H1 (cell line): ENCODE measurements around the gene PURB. TPM values are rescaled to one million over a fixed set of nuclear protein-coding genes. Genes with fewer than 3 reads are reported as not detected.

Source experiments
- CTCF ChIA-PET: fragments of 300-600 bp; sonication (Branson Sonifier 250); formaldehyde crosslinking; loops from one replicate; lab custom pipeline; 2021; ENCODE audit not compliant: partially characterized antibody; lab: Charles Lee
- POLR2A ChIA-PET: fragments of 300-600 bp; sonication (Branson Sonifier 250); formaldehyde crosslinking; loops from one replicate; lab custom pipeline; 2021; ENCODE audit warnings: inconsistent platforms; ENCODE audit not compliant: partially characterized antibody; lab: Charles Lee
- DNase-seq, 2 experiments: peaks; one replicate each; pipeline versions ENCODE4 v3.0.0 to v3.0.0-alpha.2; 2010 to 2022; ENCODE audit warnings: low spot score in 2 of 2, low read depth in 1 of 2, mixed read lengths in 1 of 2
- FAIRE-seq: peaks from 2 replicates; lab custom pipeline; 2011; peaks lifted over from hg19 to GRCh38; lab: Jason Lieb, UNC
- H2AFZ ChIP-seq: 2 replicates; pipeline ENCODE4 v1.8.1; 2012; ENCODE audit warnings: low read length, inconsistent platforms
- H2AK5ac ChIP-seq: 2 replicates; pipeline ENCODE4 v1.6.1; 2013; ENCODE audit warnings: low read depth, low read length
- H2BK120ac ChIP-seq: replicated peaks from 2 replicates; pipeline ENCODE3; 2013; ENCODE audit warnings: low read depth, low read length, inconsistent platforms
- H2BK12ac ChIP-seq: 2 replicates; pipeline ENCODE4 v1.6.1; 2013; ENCODE audit warnings: low read depth, low read length
- H2BK15ac ChIP-seq: 2 replicates; pipeline ENCODE4 v1.6.1; 2013; ENCODE audit warnings: low read length
- H2BK20ac ChIP-seq: 2 replicates; pipeline ENCODE4 v1.6.1; 2013; ENCODE audit warnings: low read length
- H2BK5ac ChIP-seq: 2 replicates; pipeline ENCODE4 v1.6.1; 2013; ENCODE audit warnings: low read depth, low read length
- H3K14ac ChIP-seq: 2 replicates; pipeline ENCODE4 v1.6.1; 2013; ENCODE audit warnings: inconsistent platforms; ENCODE audit not compliant: insufficient read length
- H3K18ac ChIP-seq: 2 replicates; pipeline ENCODE4 v1.6.1; 2013; ENCODE audit warnings: low read length; ENCODE audit errors: extremely low read depth
- H3K23ac ChIP-seq: 2 replicates; pipeline ENCODE4 v1.6.1; 2013; ENCODE audit warnings: inconsistent platforms; ENCODE audit not compliant: insufficient read length
- H3K23me2 ChIP-seq: 2 replicates; pipeline ENCODE4 v1.6.1; 2013; ENCODE audit warnings: low read depth, low read length
- H3K27ac ChIP-seq: 2 replicates; pipeline ENCODE4 v1.6.1; 2011; ENCODE audit warnings: low read depth, low read length, inconsistent platforms
- H3K27me3 ChIP-seq, 4 experiments: replicated peaks in 1 of 4; 1 replicate in 1 of 4; 2 replicates in 3 of 4; pipeline versions ENCODE4 v1.6.1 to v1.8.1; 2011 to 2013; ENCODE audit warnings: low read length in 3 of 4, mild to moderate bottlenecking in 3 of 4, inconsistent platforms in 2 of 4, mixed read lengths in 2 of 4, moderate library complexity in 1 of 4; ENCODE audit not compliant: control insufficient read depth in 3 of 4, insufficient read depth in 3 of 4; ENCODE audit errors: extremely low read depth in 1 of 4
- H3K36me3 ChIP-seq, 4 experiments: 2 replicates each; pipeline versions ENCODE4 v1.6.1 to v1.8.1; 2011 to 2013; ENCODE audit warnings: mild to moderate bottlenecking in 4 of 4, low read length in 3 of 4, moderate library complexity in 2 of 4, control low read depth in 1 of 4, inconsistent platforms in 1 of 4; ENCODE audit not compliant: insufficient read depth in 4 of 4, control insufficient read depth in 2 of 4
- H3K4ac ChIP-seq: replicated peaks from 2 replicates; pipeline ENCODE3; 2013; ENCODE audit warnings: low read length, low read depth, mixed read lengths, inconsistent platforms; ENCODE audit not compliant: insufficient read length
- H3K4me1 ChIP-seq, 4 experiments: replicated peaks in 1 of 4; 1 replicate in 1 of 4; 2 replicates in 3 of 4; pipeline versions ENCODE4 v1.6.1 to v1.8.1; 2011 to 2013; ENCODE audit warnings: low read length in 3 of 4, inconsistent platforms in 2 of 4, mixed read lengths in 1 of 4; ENCODE audit not compliant: insufficient read depth in 4 of 4, control insufficient read depth in 3 of 4
- H3K4me2 ChIP-seq, 2 experiments: 2 replicates each; pipeline versions ENCODE4 v1.6.1 to v1.8.1; 2011 to 2013; ENCODE audit warnings: low read depth in 2 of 2, low read length in 2 of 2, control low read depth in 1 of 2, inconsistent platforms in 1 of 2, mild to moderate bottlenecking in 1 of 2; ENCODE audit not compliant: insufficient read depth in 1 of 2
- H3K4me3 ChIP-seq, 4 experiments: fragments of 200-600, 300-600 bp in 1 of 4; sonication (generic), shearing (Covaris generic), sonication (Bioruptor Twin) in 1 of 4; 2 replicates each; pipeline versions ENCODE4 v1.5.1 to v1.8.1; 2011 to 2016; ENCODE audit warnings: low read length in 4 of 4, low read depth in 3 of 4, control low read depth in 2 of 4, inconsistent platforms in 2 of 4, mild to moderate bottlenecking in 2 of 4, mixed read lengths in 1 of 4, moderate library complexity in 1 of 4; ENCODE audit not compliant: insufficient read depth in 2 of 4; ENCODE audit errors: extremely low read depth in 1 of 4
- H3K56ac ChIP-seq: replicated peaks from 2 replicates; pipeline ENCODE3; 2013; ENCODE audit warnings: low read depth, mild to moderate bottlenecking, mixed read lengths, low read length, inconsistent platforms; ENCODE audit not compliant: insufficient read length
- H3K79me1 ChIP-seq: 2 replicates; pipeline ENCODE4 v1.6.1; 2013; ENCODE audit warnings: low read depth, low read length, control low read depth
- H3K79me2 ChIP-seq, 2 experiments: 2 replicates each; pipeline versions ENCODE4 v1.6.1 to v1.8.1; 2012 to 2013; ENCODE audit warnings: low read length in 2 of 2, mild to moderate bottlenecking in 2 of 2, inconsistent platforms in 1 of 2; ENCODE audit not compliant: insufficient read depth in 2 of 2, control insufficient read depth in 1 of 2
- H3K9ac ChIP-seq, 4 experiments: replicated peaks in 1 of 4; 1 replicate in 1 of 4; 2 replicates in 3 of 4; pipeline versions ENCODE4 v1.6.1 to v1.8.1; 2011 to 2013; ENCODE audit warnings: low read depth in 3 of 4, low read length in 3 of 4, control low read depth in 2 of 4, mild to moderate bottlenecking in 2 of 4, moderate library complexity in 2 of 4, inconsistent platforms in 1 of 4; ENCODE audit errors: extremely low read depth in 1 of 4
- H3K9me3 ChIP-seq, 2 experiments: 2 replicates each; pipeline versions ENCODE4 v1.6.1 to v1.8.1; 2012 to 2013; ENCODE audit warnings: mild to moderate bottlenecking in 2 of 2, moderate library complexity in 2 of 2, control low read depth in 1 of 2, inconsistent platforms in 1 of 2, low read depth in 1 of 2, low read length in 1 of 2, mixed read lengths in 1 of 2; ENCODE audit not compliant: insufficient read depth in 2 of 2
- H4K20me1 ChIP-seq, 2 experiments: replicated peaks in 1 of 2; 2 replicates each; pipeline versions ENCODE3 to v1.8.1; 2011 to 2013; ENCODE audit warnings: inconsistent platforms in 2 of 2, low read length in 2 of 2, mild to moderate bottlenecking in 1 of 2; ENCODE audit not compliant: insufficient read depth in 2 of 2, control insufficient read depth in 1 of 2
- H4K5ac ChIP-seq: 2 replicates; pipeline ENCODE4 v1.6.1; 2013; ENCODE audit warnings: low read length, low read depth, mixed read lengths, inconsistent platforms; ENCODE audit not compliant: insufficient read length
- H4K8ac ChIP-seq: 2 replicates; pipeline ENCODE4 v1.8.0; 2013; ENCODE audit warnings: mild to moderate bottlenecking, moderate library complexity, low read length, inconsistent platforms; ENCODE audit not compliant: insufficient read depth; ENCODE audit errors: extremely low read depth
- H4K91ac ChIP-seq: replicated peaks from 2 replicates; pipeline ENCODE3; 2013; ENCODE audit warnings: low read length, mixed read lengths, inconsistent platforms; ENCODE audit not compliant: insufficient read length
- BACH1 ChIP-seq: IDR thresholded peaks from 2 replicates; pipeline ENCODE4 v1.6.1; 2012; ENCODE audit warnings: low read length, improper control_type of control experiment
- CBX5 ChIP-seq: fragments of 300-800, 300-1000 bp; sonication (generic); IDR thresholded peaks from 2 replicates; pipeline ENCODE4 v1.7.1; 2016; ENCODE audit warnings: antibody characterized with exemption, low read length, low read depth
- CREB1 ChIP-seq: IDR thresholded peaks from 2 replicates; pipeline ENCODE4 v1.6.1; 2012; ENCODE audit warnings: inconsistent platforms
- EZH2 ChIP-seq: fragments of 200-600 bp; sonication (generic); IDR thresholded peaks from 2 replicates; pipeline ENCODE4 v1.7.1; 2012; ENCODE audit warnings: low read depth, mild to moderate bottlenecking, moderate library complexity, low read length, inconsistent platforms; ENCODE audit not compliant: severe bottlenecking
- JUND ChIP-seq: IDR thresholded peaks from 2 replicates; pipeline ENCODE4 v1.6.1; 2011; ENCODE audit warnings: mild to moderate bottlenecking, improper control_type of control experiment, low read length
- KDM5A ChIP-seq: fragments of 200-600 bp; IDR thresholded peaks from 2 replicates; pipeline ENCODE4 v1.7.1; 2012; ENCODE audit warnings: mild to moderate bottlenecking, low read length, inconsistent platforms, mixed read lengths
- NRF1 ChIP-seq: IDR thresholded peaks from 2 replicates; pipeline ENCODE4 v1.6.1; 2011; ENCODE audit warnings: mild to moderate bottlenecking, low read depth, low read length, improper control_type of control experiment
- POU5F1 ChIP-seq: IDR thresholded peaks from 2 replicates; pipeline ENCODE4 v1.6.1; 2011; ENCODE audit warnings: low read depth, mild to moderate bottlenecking, low read length, moderate library complexity
- SIRT6 ChIP-seq: IDR thresholded peaks from one replicate; pipeline ENCODE4 v1.7.1; 2012; ENCODE audit warnings: low read length, inconsistent platforms
- SP2 ChIP-seq: IDR thresholded peaks from 2 replicates; pipeline ENCODE4 v1.6.1; 2012; ENCODE audit warnings: mild to moderate bottlenecking, low read length, inconsistent platforms
- SP4 ChIP-seq: IDR thresholded peaks from 2 replicates; pipeline ENCODE4 v1.6.1; 2012; ENCODE audit warnings: low read length, inconsistent platforms
- SUZ12 ChIP-seq: fragments of 200-600 bp; sonication (generic); IDR thresholded peaks from 2 replicates; pipeline ENCODE4 v1.6.1; 2012; ENCODE audit warnings: mild to moderate bottlenecking, inconsistent platforms, low read length, moderate library complexity, mixed read lengths
- TAF7 ChIP-seq: optimal IDR thresholded peaks from 2 replicates; pipeline ENCODE3; 2011; ENCODE audit warnings: low read depth, mild to moderate bottlenecking, inconsistent platforms, low read length, moderate library complexity, borderline replicate concordance
- ZNF274 ChIP-seq: IDR thresholded peaks from 2 replicates; pipeline ENCODE4 v1.7.0; 2012; ENCODE audit warnings: low read length, borderline replicate concordance; ENCODE audit errors: extremely low read depth
- WGBS, 2 experiments: shearing (Covaris generic) in 1 of 2; methylation state at CpG; one replicate each; pipeline versions ENCODE4 v1.1.6 to v1.1.7; 2013 to 2015; ENCODE audit warnings: low lambda C conversion rate in 2 of 2, mixed read lengths in 2 of 2, inconsistent platforms in 1 of 2, low coverage in 1 of 2, missing lambda C conversion rate in 1 of 2; ENCODE audit not compliant: insufficient replicate concordance in 2 of 2, insufficient coverage in 1 of 2, insufficient read length in 1 of 2; ENCODE audit errors: extremely low coverage in 1 of 2, missing lambda C conversion rate in 1 of 2; 5-methylcytosine and 5-hydroxymethylcytosine counted together
- polyA plus RNA-seq, 7 experiments: library from polyadenylated mRNA; depleted of rRNA in 3 of 7; stranded (reverse) in 5 of 7; unstranded in 2 of 7; fragments of >200 nt in 5 of 7; fragments of 200-250 nt in 2 of 7; gene quantifications; 1 replicate in 5 of 7; 2 replicates in 1 of 7; 4 replicates in 1 of 7; pipeline versions ENCODE4 v1.2.1 to v1.2.3, GENCODE V29; 2011 to 2013; ENCODE audit warnings: missing spikeins in 2 of 7, mixed read lengths in 2 of 7
- total RNA-seq: library from RNA; stranded (reverse); fragmentation: NEBNext Ultra II Directional; extraction: Animal tissue kit (Norgen Biotek cat#: 25700); gene quantifications from 2 replicates; pipeline ENCODE4 v1.2.1, GENCODE V29; 2021

Gene PURB
- total and polyA plus RNA-seq, 2 of the 8 experiments (the other 6 are each of a cell fraction or from before 2014, with no cell fraction given), result 3.3 to 22.7 TPM

DNA sequence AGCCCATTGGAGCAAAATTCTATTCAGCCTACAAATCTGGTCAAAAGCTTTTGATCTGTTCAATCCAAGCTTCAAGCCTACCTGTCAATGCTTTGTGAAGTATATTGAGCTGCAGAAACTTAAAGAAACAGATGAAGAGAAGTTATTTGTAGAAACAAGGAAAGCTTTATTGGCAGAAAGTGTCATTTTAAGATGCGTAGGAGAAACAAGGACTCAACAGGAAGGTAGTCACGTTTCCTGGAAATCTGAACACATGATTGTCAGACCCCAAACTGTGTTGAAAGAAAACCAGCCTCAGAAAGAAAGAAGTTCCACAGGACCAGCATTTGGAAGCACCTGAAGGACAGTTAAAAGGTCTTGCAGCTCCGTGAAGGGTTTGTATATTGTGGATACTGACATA, 34.8 kb upstream of the PURB start:
- no peak overlapping the region for H3K23ac ChIP-seq
- no peaks in the 10 kb centered on the region for H4K20me1 ChIP-seq
- no peak overlapping the region for H3K18ac ChIP-seq
- no peak overlapping the region for H4K8ac ChIP-seq
- no peak overlapping the region for H3K56ac ChIP-seq
- no peak overlapping the region for H2BK12ac ChIP-seq
- no peak overlapping the region for H2AFZ ChIP-seq
- no peak overlapping the region for H2BK20ac ChIP-seq
- H3K9me3 ChIP-seq, result peaks cover 0 to 2% of the 10 kb centered on the region in 2 experiments; a peak in 1 of 4 replicates
- no peak overlapping the region for H2BK5ac ChIP-seq
- WGBS, 2 experiments, result 82% methylated on average over 3 of the region's 3 CpGs; no CpG with 5 or more reads in 1 of the 2 experiments
- CTCF ChIA-PET, result interaction anchor here (0.9 to 3.1 kb wide), 10 partner anchors 10 to 264 kb away, joined by 3 to 20 read pairs (median 4); partner anchors contain the start of gene H2AZ2
- H2BK120ac ChIP-seq, result no peak overlapping the region
- no peak overlapping the region for H4K91ac ChIP-seq
- H3K23me2 ChIP-seq, result no peaks in the 10 kb centered on the region
- no peak overlapping the region for H2AK5ac ChIP-seq
- H3K79me1 ChIP-seq, result no peaks in the 10 kb centered on the region
- no peaks in the 10 kb centered on the region for H3K36me3 ChIP-seq
- H3K27me3 ChIP-seq, result no peaks in the 10 kb centered on the region
- H3K9ac ChIP-seq, result no peak overlapping the region
- H3K4me1 ChIP-seq, result no peaks in the 10 kb centered on the region
- POLR2A ChIA-PET, result interaction anchor here (1.2 to 2.5 kb wide), 2 partner anchors 37 to 72 kb away, joined by 3 to 8 read pairs; partner anchors contain the start of gene H2AZ2
- H4K5ac ChIP-seq, result no peak overlapping the region
- no peaks in the 10 kb centered on the region for H3K79me2 ChIP-seq
- H3K4ac ChIP-seq, result no peak overlapping the region
- H3K4me3 ChIP-seq, result no peak overlapping the region
- no peak overlapping the region for H3K27ac ChIP-seq
- DNase-seq, result no peak
- H3K4me2 ChIP-seq, result no peak overlapping the region
- FAIRE-seq, result no peak
- no peak overlapping the region for H3K14ac ChIP-seq
- H2BK15ac ChIP-seq, result no peak overlapping the region
- TF ChIP-seq POU5F1, result no peak
- TF ChIP-seq NRF1, result no peak
- no peak for TF ChIP-seq BACH1
- no peak for TF ChIP-seq TAF7
- TF ChIP-seq SP2, result no peak
- TF ChIP-seq EZH2, result no peak
- TF ChIP-seq CREB1, result no peak
- no peak for TF ChIP-seq JUND
- no peak for TF ChIP-seq SP4
- no peak for TF ChIP-seq ZNF274
- no peak for TF ChIP-seq SIRT6
- no peak for TF ChIP-seq CBX5
- TF ChIP-seq KDM5A, result no peak
- no peak for TF ChIP-seq SUZ12
